ENCODE measurements around the gene EDEM1. TPM values are rescaled to one million over a fixed set of nuclear protein-coding genes. Genes with fewer than 3 reads are reported as not detected.

EDEM1 gene
- total RNA-seq, 1 experiment from 2014 or later, result 22.4 TPM

DNA sequence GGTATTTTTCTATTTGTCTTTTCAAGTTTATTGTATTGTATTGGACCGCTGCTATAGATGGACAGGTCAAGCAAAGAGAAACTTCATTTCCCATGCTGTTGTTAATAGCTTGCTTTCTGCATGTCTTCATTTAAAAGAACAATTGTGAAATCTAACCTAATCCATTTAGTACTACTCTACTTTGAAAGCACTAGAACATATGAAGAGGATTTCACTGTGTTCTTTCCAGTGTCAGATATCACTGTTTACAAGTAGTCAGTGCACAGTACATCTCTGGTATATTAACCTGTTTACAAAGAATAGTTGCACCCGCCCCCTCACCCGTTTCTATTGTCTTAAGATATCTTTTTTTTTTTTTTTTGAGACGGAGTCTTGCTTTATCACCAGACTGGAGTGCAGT, 21.8 kb upstream of the EDEM1 start:
- H3K27ac Mint-ChIP-seq, result peak overlapping the region; percentile 60; the same call in 1 of the 2 replicates
- ChIA-PET POLR2A (no interaction called here), CTCF (no interaction called here)
- no peaks in the 10 kb centered on the region for H3K9me3 Mint-ChIP-seq
- no peaks in the 10 kb centered on the region for H3K36me3 Mint-ChIP-seq
- H3K4me1 Mint-ChIP-seq, result peaks cover 54% of the 10 kb centered on the region
- TF ChIP-seq MYBL2 (CRISPR knock-in tag; IDR thresholded peaks at IDR 0.05), result no peak
- no peak for TF ChIP-seq EMX1 (CRISPR knock-in tag; IDR thresholded peaks at IDR 0.05)
- no peak for TF ChIP-seq ZNF281 (CRISPR knock-in tag; IDR thresholded peaks at IDR 0.05)
- TF ChIP-seq ZNF396 (CRISPR knock-in tag; IDR thresholded peaks at IDR 0.05; ENCODE audit: borderline replicate concordance), result no peak
- TF ChIP-seq, protein P1, sequence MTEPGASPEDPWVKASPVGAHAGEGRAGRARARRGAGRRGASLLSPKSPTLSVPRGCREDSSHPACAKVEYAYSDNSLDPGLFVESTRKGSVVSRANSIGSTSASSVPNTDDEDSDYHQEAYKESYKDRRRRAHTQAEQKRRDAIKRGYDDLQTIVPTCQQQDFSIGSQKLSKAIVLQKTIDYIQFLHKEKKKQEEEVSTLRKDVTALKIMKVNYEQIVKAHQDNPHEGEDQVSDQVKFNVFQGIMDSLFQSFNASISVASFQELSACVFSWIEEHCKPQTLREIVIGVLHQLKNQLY (CRISPR knock-in tag; IDR thresholded peaks at IDR 0.05), result no peak
- no peak for TF ChIP-seq ATF6 (CRISPR knock-in tag; IDR thresholded peaks at IDR 0.05)
- ATAC-seq, result no peak
- H3K4me3 Mint-ChIP-seq, result no peak overlapping the region
- H3K27me3 Mint-ChIP-seq (ENCODE audit: low read depth), result no peaks in the 10 kb centered on the region
- DNase-seq (ENCODE audit: low spot score), result no peak

GRCh38 chr3:5166846-5167245, 20.7 kb upstream of the EDEM1 start:
- ChIA-PET POLR2A (no interaction called here), CTCF (interaction anchor here (1.2 kb wide), 1 partner anchor 187 kb away, joined by 3 read pairs; no protein-coding TSS in a partner anchor)
- Mint-ChIP-seq H3K36me3 (no peaks in the 10 kb centered on the region), H3K9me3 (no peaks in the 10 kb centered on the region), H3K27me3 (ENCODE audit: low read depth) (no peaks in the 10 kb centered on the region), H3K4me1 (peaks cover 42% of the 10 kb centered on the region), H3K27ac (peak overlapping the region; percentile 83; the same call in 1 of the 2 replicates), H3K4me3 (no peak overlapping the region)
- TF ChIP-seq RELA (CRISPR knock-in tag; IDR thresholded peaks at IDR 0.05; ENCODE audit: borderline replicate concordance) (no peak), ZBTB21 (CRISPR knock-in tag; IDR thresholded peaks at IDR 0.05; ENCODE audit: borderline replicate concordance) (no peak)
- DNase-seq (ENCODE audit: low spot score) (no peak), ATAC-seq (no peak)

DNA sequence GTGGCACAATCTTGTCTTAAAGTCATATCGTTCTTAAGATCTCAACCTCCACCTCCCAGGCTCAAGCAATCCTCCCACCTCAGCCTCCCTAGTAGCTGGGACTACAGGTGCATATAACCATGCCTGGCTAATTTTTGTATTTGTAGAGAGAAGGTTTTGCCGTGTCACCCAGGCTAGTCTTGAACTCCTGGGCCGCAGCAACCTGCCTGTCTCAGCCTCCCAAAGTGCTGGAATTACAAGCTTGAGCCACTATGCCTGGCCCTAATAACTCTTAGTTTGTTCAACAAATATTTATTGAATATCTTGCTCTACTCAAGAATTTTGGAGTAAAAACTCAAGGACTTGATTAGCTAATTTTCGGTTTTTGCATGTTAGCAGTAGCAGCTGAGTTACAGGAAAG, 19.4 kb upstream of the EDEM1 start:
- ChIA-PET POLR2A (no interaction called here), CTCF (no interaction called here)
- no peak overlapping the region for H3K4me3 Mint-ChIP-seq
- H3K27me3 Mint-ChIP-seq (ENCODE audit: low read depth), result no peaks in the 10 kb centered on the region
- TF ChIP-seq FOXJ3 (CRISPR knock-in tag; IDR thresholded peaks at IDR 0.05; ENCODE audit: borderline replicate concordance), result no peak
- TF ChIP-seq ZBTB21 (CRISPR knock-in tag; IDR thresholded peaks at IDR 0.05; ENCODE audit: borderline replicate concordance), result no peak
- TF ChIP-seq, protein P2, sequence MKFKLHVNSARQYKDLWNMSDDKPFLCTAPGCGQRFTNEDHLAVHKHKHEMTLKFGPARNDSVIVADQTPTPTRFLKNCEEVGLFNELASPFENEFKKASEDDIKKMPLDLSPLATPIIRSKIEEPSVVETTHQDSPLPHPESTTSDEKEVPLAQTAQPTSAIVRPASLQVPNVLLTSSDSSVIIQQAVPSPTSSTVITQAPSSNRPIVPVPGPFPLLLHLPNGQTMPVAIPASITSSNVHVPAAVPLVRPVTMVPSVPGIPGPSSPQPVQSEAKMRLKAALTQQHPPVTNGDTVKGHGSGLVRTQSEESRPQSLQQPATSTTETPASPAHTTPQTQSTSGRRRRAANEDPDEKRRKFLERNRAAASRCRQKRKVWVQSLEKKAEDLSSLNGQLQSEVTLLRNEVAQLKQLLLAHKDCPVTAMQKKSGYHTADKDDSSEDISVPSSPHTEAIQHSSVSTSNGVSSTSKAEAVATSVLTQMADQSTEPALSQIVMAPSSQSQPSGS (CRISPR knock-in tag; IDR thresholded peaks at IDR 0.05; ENCODE audit: borderline replicate concordance, low read depth), result no peak
- TF ChIP-seq ZNF416 (CRISPR knock-in tag; IDR thresholded peaks at IDR 0.05), result no peak
- TF ChIP-seq, protein P3, sequence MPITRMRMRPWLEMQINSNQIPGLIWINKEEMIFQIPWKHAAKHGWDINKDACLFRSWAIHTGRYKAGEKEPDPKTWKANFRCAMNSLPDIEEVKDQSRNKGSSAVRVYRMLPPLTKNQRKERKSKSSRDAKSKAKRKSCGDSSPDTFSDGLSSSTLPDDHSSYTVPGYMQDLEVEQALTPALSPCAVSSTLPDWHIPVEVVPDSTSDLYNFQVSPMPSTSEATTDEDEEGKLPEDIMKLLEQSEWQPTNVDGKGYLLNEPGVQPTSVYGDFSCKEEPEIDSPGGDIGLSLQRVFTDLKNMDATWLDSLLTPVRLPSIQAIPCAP (CRISPR knock-in tag; IDR thresholded peaks at IDR 0.05), result no peak
- TF ChIP-seq, protein P4, sequence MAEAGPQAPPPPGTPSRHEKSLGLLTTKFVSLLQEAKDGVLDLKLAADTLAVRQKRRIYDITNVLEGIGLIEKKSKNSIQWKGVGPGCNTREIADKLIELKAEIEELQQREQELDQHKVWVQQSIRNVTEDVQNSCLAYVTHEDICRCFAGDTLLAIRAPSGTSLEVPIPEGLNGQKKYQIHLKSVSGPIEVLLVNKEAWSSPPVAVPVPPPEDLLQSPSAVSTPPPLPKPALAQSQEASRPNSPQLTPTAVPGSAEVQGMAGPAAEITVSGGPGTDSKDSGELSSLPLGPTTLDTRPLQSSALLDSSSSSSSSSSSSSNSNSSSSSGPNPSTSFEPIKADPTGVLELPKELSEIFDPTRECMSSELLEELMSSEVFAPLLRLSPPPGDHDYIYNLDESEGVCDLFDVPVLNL (CRISPR knock-in tag; IDR thresholded peaks at IDR 0.05; ENCODE audit: borderline replicate concordance, low read depth), result no peak
- TF ChIP-seq PRRX2 (CRISPR knock-in tag; IDR thresholded peaks at IDR 0.05), result no peak
- H3K9me3 Mint-ChIP-seq, result no peaks in the 10 kb centered on the region
- ATAC-seq (no peak), DNase-seq (ENCODE audit: low spot score) (no peak)
- H3K36me3 Mint-ChIP-seq, result peaks cover 6% of the 10 kb centered on the region; the same call in 1 of the 2 replicates
- H3K27ac Mint-ChIP-seq, result no peak overlapping the region
- H3K4me1 Mint-ChIP-seq, result peaks cover 36% of the 10 kb centered on the region

Measured in WTC11 (cell line).